Measurements from ENCODE around the gene PROKR2.

DNA sequence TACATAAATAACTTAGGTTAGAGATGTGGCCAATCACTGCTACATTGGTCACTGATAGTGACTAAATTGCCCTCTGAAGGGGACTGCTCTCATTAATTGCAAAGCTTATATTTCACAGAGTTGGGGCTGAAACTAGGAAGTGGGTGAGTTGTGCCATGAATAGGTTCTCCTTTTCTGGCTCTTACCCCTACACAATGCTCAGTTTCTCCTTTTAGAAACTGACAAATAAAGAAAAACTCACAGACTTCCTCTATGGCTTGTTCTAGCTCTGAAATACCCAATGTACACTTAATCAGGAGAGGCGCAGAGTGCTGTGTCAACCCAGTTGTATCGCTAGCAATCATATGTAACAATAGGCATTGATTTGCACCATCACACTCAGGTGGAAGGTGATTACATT lies 41.2 kb upstream of the PROKR2 start:
- TF ChIP-seq, protein P1, sequence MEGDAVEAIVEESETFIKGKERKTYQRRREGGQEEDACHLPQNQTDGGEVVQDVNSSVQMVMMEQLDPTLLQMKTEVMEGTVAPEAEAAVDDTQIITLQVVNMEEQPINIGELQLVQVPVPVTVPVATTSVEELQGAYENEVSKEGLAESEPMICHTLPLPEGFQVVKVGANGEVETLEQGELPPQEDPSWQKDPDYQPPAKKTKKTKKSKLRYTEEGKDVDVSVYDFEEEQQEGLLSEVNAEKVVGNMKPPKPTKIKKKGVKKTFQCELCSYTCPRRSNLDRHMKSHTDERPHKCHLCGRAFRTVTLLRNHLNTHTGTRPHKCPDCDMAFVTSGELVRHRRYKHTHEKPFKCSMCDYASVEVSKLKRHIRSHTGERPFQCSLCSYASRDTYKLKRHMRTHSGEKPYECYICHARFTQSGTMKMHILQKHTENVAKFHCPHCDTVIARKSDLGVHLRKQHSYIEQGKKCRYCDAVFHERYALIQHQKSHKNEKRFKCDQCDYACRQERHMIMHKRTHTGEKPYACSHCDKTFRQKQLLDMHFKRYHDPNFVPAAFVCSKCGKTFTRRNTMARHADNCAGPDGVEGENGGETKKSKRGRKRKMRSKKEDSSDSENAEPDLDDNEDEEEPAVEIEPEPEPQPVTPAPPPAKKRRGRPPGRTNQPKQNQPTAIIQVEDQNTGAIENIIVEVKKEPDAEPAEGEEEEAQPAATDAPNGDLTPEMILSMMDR (conservative IDR thresholded peaks at IDR 0.05; ENCODE audit: low read depth, low read length) = no peak
- TF ChIP-seq EZH2 (IDR thresholded peaks at IDR 0.05; ENCODE audit: low read length, unreplicated experiment) = no peak
